Measurements from ENCODE around the gene HRCT1. TPM values are rescaled to one million over a fixed set of nuclear protein-coding genes. Genes with fewer than 3 reads are reported as not detected.
A peak's percentile ranks its signal among the peaks of the same experiment; 100 is the strongest.

Gene HRCT1
- total RNA-seq, 1 donor from 2014 or later = not detected

DNA sequence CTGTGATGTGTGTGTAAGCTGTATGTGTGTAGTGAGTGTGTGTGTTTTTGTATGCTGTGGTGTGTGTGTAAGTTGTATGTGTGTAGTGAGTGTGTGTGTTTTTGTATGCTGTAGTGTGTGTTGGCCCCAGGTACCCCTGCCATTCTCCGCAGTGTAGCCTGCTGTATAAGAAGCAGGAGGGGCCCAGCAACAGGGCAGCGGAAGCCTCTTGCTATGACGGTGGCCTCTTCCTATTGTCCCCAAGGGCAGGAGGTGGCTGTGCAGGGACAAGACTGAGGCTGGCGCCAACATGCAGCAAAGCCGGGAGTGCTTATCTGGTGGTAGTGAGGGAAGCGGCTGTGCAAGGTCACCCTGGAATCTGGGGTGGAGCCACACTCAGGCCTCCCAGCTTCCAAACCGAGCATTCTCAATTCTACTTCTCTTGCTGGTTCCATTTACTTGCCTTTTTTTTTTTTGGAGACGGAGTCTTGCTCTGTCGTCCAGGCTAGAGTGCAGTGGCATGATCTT lies 8.4 kb downstream of the HRCT1 start:
- no peaks in the 10 kb centered on the region for H3K36me3 Mint-ChIP-seq (ENCODE audit: low read depth)
- intact Hi-C loops (cut with micrococcal nuclease) = no loop called here
- no peak for DNase-seq (ENCODE audit: low spot score)
- no peak overlapping the region for H3K27ac Mint-ChIP-seq
- peaks cover 2% of the 10 kb centered on the region for H3K27me3 Mint-ChIP-seq (ENCODE audit: insufficient read depth)
- H3K4me3 Mint-ChIP-seq = no peak overlapping the region
- no peaks in the 10 kb centered on the region for H3K9me3 Mint-ChIP-seq
- H3K4me1 Mint-ChIP-seq (ENCODE audit: low read depth) = peaks cover 15% of the 10 kb centered on the region

DNA sequence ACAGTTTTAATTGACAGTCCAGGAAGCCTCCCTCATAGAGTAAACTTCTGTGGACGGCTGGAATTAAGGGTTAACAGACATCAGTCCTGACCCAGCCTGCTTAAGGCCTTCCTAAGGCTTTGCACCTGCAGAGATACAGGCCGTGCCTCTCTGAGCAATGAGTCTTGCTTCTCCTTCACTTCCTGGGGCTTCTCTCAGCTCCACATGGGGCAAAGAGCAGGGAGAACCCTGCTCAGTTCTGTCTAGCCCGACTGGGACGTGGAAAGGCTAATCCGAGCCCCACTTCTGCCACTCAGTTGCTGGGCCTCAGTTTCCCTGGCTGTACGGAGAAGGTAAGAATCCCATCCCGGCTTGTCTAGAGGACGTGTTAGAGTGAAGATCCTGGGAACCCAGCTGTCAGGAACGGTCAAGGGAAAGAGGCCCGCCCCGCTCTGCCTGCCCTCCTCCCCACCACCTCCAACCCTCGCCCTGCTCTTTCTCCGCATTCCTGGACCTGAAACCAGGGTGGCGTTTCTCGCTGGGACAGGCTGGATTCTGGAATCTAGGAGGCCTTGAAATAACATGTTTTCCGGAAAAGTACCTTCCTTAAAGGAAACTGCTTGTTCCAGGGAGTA lies 9.8 kb downstream of the HRCT1 start:
- Mint-ChIP-seq H3K36me3 (ENCODE audit: low read depth) (no peaks in the 10 kb centered on the region), H3K4me3 (no peak overlapping the region), H3K9me3 (no peaks in the 10 kb centered on the region), H3K27me3 (ENCODE audit: insufficient read depth) (peaks cover 2% of the 10 kb centered on the region), H3K27ac (no peak overlapping the region), H3K4me1 (ENCODE audit: low read depth) (peaks cover 12% of the 10 kb centered on the region)
- intact Hi-C loops (cut with micrococcal nuclease) = no loop called here
- DNase-seq (ENCODE audit: low spot score) = no peak

DNA sequence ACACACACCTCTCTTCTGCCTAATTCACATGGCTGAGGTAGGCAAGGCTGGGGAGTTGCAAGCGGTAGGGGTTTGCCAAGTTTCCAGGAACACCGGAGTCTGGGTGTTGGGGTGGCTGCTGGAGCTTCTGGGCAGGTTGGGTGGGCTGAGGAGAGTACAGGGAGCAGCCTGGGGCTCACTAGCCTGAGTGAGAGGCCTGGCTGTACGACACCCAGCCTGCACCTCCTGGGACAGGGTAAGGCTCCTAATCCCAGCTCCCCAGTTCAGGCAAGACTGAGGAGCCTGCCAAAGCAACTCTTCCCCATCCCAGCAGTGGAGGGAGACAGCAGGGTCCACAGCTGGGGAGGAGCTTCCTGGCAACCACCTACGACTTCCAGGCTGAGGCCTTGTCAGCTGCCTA lies 11.3 kb downstream of the HRCT1 start:
- Mint-ChIP-seq H3K27ac (peak overlapping the region; percentile 32), H3K4me1 (ENCODE audit: low read depth) (no peaks in the 10 kb centered on the region), H3K27me3 (ENCODE audit: insufficient read depth) (no peaks in the 10 kb centered on the region), H3K4me3 (no peak overlapping the region), H3K36me3 (ENCODE audit: low read depth) (no peaks in the 10 kb centered on the region), H3K9me3 (no peaks in the 10 kb centered on the region)
- intact Hi-C loops (cut with micrococcal nuclease) = no loop called here
- DNase-seq (ENCODE audit: low spot score) = no peak

DNA sequence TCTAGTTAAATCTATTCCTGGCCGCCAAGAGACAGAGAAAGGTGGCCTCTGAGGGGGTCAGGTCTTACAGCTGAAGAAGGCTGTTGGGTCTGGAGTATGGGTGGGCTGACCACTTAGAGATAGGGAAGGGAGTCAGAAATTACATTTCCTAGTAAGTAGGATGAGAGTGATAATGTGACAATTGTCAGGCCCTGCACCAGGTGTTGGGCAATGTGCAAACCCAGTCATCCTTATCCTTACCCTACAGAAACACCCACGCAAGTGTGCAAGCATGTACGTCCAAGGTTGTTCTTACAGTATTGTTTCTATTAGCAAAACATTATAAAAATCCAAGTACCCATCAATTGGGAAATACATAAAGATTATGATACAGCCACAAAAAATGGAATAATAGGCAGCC lies 12.8 kb downstream of the HRCT1 start:
- Mint-ChIP-seq H3K27ac (no peak overlapping the region), H3K4me1 (ENCODE audit: low read depth) (peaks cover 2% of the 10 kb centered on the region), H3K4me3 (no peak overlapping the region), H3K36me3 (ENCODE audit: low read depth) (no peaks in the 10 kb centered on the region), H3K27me3 (ENCODE audit: insufficient read depth) (no peaks in the 10 kb centered on the region), H3K9me3 (no peaks in the 10 kb centered on the region)
- intact Hi-C loops (cut with micrococcal nuclease) = no loop called here
- no peak for DNase-seq (ENCODE audit: low spot score)

DNA sequence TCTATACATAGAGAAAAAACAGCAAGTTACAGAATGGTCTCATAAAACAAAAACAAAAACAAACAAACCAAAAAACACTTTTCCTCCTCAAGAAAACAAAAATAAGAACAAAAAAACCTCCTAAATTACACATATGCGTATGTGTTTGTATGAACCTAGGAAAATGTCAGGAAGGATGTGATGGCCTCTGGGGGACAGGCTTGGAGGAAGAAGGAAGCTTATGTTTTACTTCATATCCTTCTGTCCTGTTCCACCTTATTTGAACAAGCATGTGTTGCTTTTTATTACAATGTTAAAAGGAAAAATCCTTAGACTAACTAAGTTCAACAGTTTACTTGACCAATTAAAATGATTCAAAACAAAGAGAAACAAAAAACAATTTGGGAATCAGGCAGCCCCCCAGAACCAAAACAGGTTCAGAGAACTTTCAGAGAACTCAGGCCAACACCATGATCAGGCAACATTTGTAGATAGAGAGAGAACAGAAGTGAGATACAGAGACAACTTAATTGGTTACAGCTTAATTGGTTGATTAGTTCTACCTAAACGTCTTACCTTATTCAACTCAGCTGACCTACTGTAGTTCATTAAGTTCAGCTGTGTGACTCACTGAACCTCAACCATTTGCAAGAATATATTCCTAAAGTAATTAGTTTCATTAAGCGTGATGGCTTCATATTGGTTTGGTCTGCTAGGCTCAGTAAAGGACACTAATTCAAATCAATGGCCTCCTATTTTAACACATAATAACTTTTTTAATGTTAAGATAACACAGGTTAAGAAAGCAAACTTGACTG lies 13.4 kb downstream of the HRCT1 start:
- H3K36me3 Mint-ChIP-seq (ENCODE audit: low read depth) = no peaks in the 10 kb centered on the region
- no peaks in the 10 kb centered on the region for H3K9me3 Mint-ChIP-seq
- no peak overlapping the region for H3K4me3 Mint-ChIP-seq
- DNase-seq (ENCODE audit: low spot score) = no peak
- no peak overlapping the region for H3K27ac Mint-ChIP-seq
- intact Hi-C loops (cut with micrococcal nuclease) = no loop called here
- H3K4me1 Mint-ChIP-seq (ENCODE audit: low read depth) = peaks cover 8% of the 10 kb centered on the region
- peaks cover 2% of the 10 kb centered on the region for H3K27me3 Mint-ChIP-seq (ENCODE audit: insufficient read depth)

DNA sequence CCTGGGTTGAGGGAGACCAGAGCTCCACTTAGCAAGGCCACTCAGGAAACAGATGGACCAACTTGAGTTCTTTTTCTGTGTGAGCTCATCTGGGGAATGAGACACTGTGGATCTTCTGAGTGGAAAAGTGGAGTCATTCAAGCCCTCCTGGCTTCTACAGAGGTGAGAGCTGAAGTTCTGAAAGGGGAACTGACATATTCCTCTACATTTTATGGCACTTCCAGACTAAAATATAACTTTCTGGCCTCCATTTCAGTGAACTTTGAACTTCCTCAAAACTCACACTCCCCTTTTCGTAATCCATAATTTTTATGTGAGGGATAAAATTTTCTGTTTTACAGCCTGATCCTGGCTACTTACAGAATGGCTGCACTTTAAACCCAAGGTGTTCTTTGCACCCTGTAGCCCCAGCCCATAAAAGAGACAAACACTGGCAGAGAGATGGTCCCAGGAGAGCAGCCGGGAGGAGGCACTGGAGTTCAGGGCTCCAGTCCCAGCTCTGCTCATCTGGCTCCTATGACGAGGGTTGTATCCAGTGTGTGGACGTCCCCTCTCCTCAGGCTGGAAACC lies 14.1 kb downstream of the HRCT1 start:
- Mint-ChIP-seq H3K36me3 (ENCODE audit: low read depth) (no peaks in the 10 kb centered on the region), H3K9me3 (no peaks in the 10 kb centered on the region), H3K4me1 (ENCODE audit: low read depth) (peaks cover 12% of the 10 kb centered on the region), H3K27ac (no peak overlapping the region), H3K4me3 (no peak overlapping the region), H3K27me3 (ENCODE audit: insufficient read depth) (peaks cover 6% of the 10 kb centered on the region)
- no peak for DNase-seq (ENCODE audit: low spot score)
- intact Hi-C loops (cut with micrococcal nuclease) = no loop called here

DNA sequence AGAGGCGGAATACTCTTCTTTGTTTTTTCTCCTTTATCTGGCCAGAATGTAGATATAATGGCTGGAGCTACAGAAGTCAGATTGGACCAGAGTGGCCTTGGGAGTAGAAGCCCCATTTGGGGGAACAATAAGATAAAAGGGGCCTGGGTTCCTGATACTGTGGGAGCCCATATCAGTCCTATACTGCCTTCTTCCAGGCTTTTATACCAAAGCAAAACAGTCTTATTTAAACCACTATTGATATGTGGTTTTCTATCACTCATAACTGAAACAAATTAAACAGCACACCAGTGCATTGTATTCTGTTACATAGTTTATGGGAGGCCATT lies 17.6 kb downstream of the HRCT1 start:
- H3K4me1 Mint-ChIP-seq (ENCODE audit: low read depth) = peaks cover 12% of the 10 kb centered on the region
- DNase-seq (ENCODE audit: low spot score) = no peak
- H3K27ac Mint-ChIP-seq = no peak overlapping the region
- H3K4me3 Mint-ChIP-seq = no peak overlapping the region
- intact Hi-C loops (cut with micrococcal nuclease) = no loop called here
- no peaks in the 10 kb centered on the region for H3K9me3 Mint-ChIP-seq
- no peaks in the 10 kb centered on the region for H3K36me3 Mint-ChIP-seq (ENCODE audit: low read depth)
- H3K27me3 Mint-ChIP-seq (ENCODE audit: insufficient read depth) = peaks cover 13% of the 10 kb centered on the region

DNA sequence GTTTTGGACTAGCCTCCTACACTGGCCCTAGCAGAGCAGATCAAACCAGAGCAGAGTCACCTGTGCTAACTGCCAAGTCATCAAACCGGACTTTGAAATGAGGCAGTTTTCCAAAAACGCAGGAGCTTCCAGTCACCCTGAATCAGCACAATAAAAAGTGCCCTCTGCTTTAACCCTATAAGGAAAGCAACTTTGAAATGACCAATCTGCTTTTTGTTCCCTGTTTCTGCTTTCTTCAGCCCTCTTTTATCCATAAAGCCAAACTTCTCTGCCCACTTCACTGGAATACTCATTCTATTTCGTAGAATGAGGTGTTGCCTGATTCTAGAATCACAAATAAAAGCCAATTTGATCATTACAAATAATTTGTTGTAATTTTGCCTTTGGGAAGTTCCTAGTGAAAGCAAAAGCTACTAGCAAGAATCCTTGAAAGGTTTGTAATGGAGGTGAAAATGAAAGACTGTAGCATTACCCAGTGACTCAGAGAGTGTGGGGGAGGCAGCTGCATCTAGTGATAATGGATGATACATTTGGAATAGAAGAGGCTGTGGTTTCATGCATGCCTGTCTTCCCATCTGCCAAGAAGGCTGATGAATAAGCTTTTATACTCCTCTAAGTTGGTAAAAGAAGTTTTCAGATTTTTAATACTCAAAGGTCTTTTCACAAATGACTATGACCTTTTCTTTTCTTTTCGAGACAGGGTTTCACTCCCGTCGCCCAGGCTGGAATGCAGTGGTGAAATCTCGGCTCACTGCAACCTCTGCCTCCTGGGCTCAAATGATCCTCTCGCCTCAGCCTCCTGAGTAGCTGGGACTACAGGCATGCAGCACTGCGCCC lies 18.1 kb downstream of the HRCT1 start:
- Mint-ChIP-seq H3K4me1 (ENCODE audit: low read depth) (peaks cover 12% of the 10 kb centered on the region), H3K27me3 (ENCODE audit: insufficient read depth) (peaks cover 17% of the 10 kb centered on the region), H3K4me3 (no peak overlapping the region), H3K27ac (no peak overlapping the region), H3K9me3 (no peaks in the 10 kb centered on the region), H3K36me3 (ENCODE audit: low read depth) (no peaks in the 10 kb centered on the region)
- intact Hi-C loops (cut with micrococcal nuclease) = no loop called here
- DNase-seq (ENCODE audit: low spot score) = no peak

DNA sequence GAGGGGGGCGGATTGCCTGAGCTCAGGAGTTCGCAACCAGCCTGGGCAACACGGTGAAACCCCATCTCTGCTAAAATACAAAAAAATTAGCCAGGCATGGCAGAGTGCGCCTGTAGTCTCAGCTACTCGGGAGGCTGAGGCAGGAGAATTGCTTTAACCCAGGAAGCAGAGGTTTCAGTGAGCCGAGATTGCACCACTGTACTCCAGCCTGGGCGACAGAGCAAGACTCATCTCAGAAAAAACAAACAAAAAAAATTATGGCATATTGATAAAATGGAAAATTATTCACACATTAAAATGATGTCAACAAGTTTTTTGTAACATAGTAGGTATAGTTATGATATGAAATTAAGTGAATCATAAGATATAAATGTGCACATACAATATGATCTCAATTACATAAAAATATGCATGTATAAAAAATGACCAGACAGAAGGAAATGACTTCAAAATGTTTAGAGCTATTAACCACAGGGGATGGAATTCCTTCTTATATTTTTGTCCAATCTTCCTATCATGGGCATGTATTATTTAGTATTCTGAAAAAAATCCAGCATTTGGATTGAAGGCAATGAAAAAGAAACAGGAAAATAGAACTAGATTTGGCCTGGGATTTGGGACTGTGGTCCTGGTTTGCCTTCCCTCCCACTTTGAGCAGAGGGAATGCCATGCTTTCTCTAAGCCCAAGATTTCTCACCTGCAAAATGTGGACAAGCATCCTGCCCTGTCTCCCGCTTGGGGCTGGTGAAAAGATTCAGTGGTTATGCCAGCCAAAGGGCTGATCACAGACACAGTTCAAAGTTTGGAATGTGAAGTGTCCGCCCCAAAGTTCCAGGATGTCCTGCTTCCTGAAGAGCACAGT lies 22.8 kb downstream of the HRCT1 start:
- intact Hi-C loops (cut with micrococcal nuclease) = no loop called here
- H3K27me3 Mint-ChIP-seq (ENCODE audit: insufficient read depth) = peaks cover 20% of the 10 kb centered on the region
- no peak overlapping the region for H3K4me3 Mint-ChIP-seq
- H3K27ac Mint-ChIP-seq = no peak overlapping the region
- no peaks in the 10 kb centered on the region for H3K9me3 Mint-ChIP-seq
- no peak for DNase-seq (ENCODE audit: low spot score)
- H3K4me1 Mint-ChIP-seq (ENCODE audit: low read depth) = peaks cover 23% of the 10 kb centered on the region
- H3K36me3 Mint-ChIP-seq (ENCODE audit: low read depth) = no peaks in the 10 kb centered on the region

DNA sequence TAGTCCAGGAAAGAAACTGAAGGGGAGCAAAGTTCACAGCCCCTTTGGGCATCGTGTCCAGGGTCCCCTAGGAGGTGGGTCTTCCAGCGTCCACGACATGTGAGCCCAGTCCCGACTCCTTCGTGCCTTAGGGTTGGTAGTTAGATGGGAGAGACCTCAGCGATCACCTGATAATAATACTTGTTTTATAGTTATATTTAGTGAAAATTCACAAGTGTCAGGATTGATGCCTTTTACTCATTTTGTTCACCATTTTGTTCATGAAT lies 23.4 kb downstream of the HRCT1 start:
- intact Hi-C loops (cut with micrococcal nuclease) = no loop called here
- Mint-ChIP-seq H3K4me3 (no peak overlapping the region), H3K27ac (no peak overlapping the region), H3K36me3 (ENCODE audit: low read depth) (no peaks in the 10 kb centered on the region), H3K27me3 (ENCODE audit: insufficient read depth) (peaks cover 17% of the 10 kb centered on the region), H3K4me1 (ENCODE audit: low read depth) (peaks cover 19% of the 10 kb centered on the region), H3K9me3 (no peaks in the 10 kb centered on the region)
- DNase-seq (ENCODE audit: low spot score) = no peak

DNA sequence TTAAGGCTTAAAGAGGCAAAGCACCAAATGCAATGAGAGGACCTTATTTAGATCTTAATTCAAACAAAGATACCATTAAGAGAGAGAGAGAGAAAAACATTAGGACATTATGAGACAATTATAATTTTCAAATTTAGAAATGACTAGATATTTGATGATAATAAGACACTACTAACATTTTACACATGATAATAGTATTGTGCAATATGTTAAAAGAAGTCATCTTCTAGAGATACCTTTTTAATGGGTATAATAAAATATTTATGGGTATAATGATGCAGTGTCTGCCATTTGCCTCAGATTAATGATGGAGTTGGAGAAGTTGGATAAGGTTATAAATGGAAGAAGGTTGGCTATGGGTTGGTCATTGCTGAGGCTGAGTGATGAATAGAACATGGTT lies 24.5 kb downstream of the HRCT1 start:
- Mint-ChIP-seq H3K4me3 (no peak overlapping the region), H3K4me1 (ENCODE audit: low read depth) (peaks cover 16% of the 10 kb centered on the region), H3K36me3 (ENCODE audit: low read depth) (no peaks in the 10 kb centered on the region), H3K27ac (no peak overlapping the region), H3K9me3 (no peaks in the 10 kb centered on the region), H3K27me3 (ENCODE audit: insufficient read depth) (peaks cover 14% of the 10 kb centered on the region)
- intact Hi-C loops (cut with micrococcal nuclease) = no loop called here
- DNase-seq (ENCODE audit: low spot score) = no peak

DNA sequence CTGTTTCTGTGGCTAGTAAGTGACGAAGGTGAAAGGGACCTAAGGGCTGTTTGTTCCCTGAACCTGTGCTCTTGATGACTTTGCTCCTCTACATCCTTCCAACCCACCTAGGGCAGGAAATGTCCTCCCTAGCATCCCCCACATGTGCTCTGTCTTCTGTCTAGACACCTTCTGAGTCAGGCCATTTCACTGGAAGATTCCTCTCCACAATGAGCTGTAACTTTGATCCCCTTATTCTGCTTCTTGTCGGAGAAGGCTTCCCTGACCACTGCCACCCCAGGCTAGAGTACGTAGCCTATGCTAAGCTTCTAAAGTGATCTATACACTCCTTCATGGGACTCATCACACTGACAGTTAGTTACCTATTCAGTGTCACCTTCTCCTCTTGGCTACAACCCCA lies 25.0 kb downstream of the HRCT1 start:
- Mint-ChIP-seq H3K27ac (no peak overlapping the region), H3K4me1 (ENCODE audit: low read depth) (peaks cover 16% of the 10 kb centered on the region), H3K27me3 (ENCODE audit: insufficient read depth) (peaks cover 10% of the 10 kb centered on the region), H3K4me3 (no peak overlapping the region), H3K36me3 (ENCODE audit: low read depth) (no peaks in the 10 kb centered on the region), H3K9me3 (no peaks in the 10 kb centered on the region)
- no peak for DNase-seq (ENCODE audit: low spot score)
- intact Hi-C loops (cut with micrococcal nuclease) = no loop called here
